NCI-H1417 (cell line): Measurements from ENCODE around the gene MT3.
"Not testable (repeated sequence)": the region's sequence is repeated elsewhere in the genome, so short reads cannot be mapped to it uniquely, and the experiment has no call there.

Experiments used
- DNase-seq, 3 experiments: peaks; one replicate each; lab custom pipeline; 2025; lab: John Stamatoyannopoulos, UW

The MT3 gene

DNA sequence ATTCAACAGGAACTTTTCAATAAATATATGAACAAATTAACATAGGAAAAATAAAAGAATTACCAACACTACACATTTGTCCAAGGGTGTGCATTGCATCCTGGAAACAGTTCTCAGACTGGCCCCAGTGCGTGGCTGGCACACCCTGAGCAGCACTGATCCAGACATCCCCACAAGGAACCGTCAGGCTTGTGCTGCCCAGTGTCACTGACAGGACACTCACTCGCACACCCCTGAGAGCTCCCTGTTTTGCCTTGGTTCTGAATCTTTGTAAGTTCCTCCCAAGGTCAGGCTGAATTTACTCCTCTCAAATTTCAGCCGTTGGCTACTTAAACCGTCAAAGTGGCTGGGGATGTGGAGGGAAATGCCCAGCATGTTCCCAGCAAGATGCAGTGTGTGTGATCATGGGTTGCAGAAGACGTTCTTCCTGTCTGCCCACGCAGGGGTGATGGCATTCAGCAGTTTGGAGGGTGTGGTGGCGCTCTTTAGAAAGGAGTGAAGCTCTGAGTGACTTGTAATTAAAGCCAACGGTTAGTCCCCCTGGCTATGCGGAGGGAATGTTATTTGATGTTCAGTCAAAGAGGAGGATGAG, 20.8 kb downstream of the MT3 start:
- DNase-seq = peak in 2 of 3 experiments; percentile 17 to 25

DNA sequence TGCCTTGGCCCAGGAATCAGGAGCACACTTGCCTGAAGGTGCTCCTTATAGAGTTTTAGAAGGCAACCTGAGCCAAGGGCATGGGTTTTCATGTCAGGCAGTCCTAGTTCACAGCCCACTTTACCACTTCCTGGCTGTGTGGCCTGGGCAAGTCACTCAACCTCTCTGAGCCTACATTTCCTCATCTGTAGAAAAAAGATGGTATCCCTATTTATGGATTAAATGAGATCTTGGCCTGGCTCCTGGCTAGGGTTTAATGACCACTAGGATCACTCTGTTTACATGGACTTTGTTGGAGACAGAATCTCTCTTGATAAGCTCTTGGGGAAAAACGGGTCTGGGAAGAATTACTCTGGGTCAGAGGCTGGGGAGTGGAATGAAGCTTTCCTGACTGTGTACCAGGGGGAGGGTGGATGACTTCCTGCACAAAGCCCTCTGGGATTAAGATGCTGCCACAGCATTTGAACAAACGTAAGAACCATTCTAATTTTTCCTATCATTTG, 21.3 kb downstream of the MT3 start:
- no peak for DNase-seq

DNA sequence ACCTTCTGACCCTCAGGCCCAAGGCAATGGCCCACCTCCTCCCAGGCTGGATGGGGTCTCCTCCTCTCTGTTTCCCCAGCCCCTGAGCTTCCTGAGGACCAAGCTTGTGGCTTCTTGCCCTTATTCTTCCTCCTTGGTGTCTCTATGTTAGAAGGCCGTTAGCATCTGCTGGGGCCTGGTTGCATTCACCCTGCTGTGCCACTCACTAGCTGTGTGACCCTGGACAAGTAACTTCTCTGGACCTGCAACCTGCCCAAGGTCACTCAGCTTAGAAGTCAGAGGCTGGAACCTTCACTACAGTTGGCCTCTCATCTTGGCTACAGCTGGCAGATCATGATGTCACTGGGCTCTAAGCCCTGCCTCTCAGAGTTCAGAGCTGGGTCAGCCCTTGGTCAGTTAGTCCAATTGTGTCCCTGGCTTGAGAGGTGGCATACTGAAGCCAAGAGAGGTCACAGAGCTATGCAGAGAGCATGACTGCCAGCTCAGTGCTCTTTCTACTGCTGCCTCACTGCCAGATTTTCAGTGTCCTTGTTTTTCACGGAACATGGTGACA, 22.0 kb downstream of the MT3 start:
- DNase-seq = no peak

DNA sequence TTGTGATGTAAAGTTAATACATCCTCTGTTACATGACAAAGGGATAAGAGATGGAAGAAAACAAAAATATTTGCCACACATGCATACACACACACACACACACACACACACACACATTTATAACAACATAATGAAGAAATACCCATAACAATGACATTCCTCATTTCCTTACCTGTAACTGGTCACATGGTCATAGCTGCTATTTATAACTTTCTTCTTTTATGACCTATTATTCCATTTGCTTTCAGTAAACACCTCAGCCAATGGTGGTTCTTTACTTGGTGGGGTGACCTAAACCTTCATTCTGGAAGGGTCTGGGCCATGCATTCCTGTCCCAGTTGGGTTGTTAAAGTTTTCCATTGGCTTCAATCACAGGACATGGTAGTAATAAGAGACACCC, 24.4 kb downstream of the MT3 start:
- no peak for DNase-seq

DNA sequence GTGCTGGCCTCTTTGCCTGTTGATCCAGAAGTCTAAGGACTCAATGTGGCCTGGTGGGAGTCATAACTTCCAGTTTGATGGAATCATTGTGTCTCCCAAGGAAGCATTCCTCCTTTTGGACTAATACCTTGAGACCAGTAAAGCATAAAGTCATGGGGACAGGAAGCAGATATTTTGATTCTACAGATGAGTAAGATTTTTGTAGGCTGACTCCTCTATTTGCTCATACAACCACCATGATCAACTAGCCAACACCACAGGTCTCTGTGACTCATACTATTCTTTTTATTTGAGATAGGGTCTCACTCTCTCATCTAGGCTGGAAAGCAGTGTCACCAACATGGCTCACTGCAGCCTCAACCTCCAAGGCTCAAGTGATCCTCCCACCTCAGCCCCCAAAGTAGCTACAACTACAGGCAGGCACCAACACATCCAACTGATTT, 25.2 kb downstream of the MT3 start:
- DNase-seq = no peak

DNA sequence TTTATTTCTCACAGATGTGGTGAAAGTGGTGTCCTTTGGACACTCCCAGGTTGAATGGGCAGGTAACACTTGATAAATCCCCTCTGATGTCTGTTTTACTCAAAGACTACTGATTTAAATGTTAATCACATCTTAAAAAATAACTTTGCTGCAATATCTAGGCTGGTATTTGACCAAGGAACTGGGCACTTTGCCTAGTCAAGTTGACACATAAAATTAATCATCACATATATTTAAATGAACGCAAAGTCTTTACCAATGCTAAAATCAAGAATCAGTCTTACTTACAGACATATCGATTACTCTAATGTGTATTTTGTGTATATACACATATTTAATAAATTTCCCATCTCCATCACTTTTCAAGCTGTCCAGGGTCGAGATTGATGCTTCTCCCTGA, 26.0 kb downstream of the MT3 start:
- no peak for DNase-seq

DNA sequence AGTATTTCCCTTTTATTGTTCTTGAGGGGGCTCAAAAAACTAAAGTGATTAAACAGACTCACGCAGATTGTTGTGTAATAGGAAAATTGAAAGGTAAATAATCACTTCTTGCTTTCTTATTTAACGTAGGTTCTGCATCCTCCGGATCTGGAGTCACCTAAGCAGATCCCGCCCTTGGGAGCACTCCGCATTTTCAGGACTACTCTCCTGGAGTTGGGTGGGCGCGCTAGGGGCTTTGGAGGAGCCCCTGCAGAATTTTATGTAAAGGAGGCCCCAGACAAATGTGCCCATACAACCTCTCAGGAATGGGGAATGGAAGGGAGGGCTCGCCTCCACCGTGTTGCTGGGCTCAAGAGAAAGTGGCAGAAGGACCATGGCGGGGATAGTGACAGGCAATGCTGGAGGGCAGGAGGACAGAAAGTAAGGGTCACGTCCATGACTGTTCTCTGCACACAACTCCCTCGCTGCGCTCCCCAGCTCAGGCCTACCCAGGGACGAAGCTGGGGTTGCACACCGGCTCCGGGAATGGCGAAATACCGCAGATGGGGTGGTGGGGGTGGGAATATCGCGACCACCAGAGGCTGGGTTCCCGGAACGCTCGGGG, 27.4 kb downstream of the MT3 start:
- DNase-seq = no peak

DNA sequence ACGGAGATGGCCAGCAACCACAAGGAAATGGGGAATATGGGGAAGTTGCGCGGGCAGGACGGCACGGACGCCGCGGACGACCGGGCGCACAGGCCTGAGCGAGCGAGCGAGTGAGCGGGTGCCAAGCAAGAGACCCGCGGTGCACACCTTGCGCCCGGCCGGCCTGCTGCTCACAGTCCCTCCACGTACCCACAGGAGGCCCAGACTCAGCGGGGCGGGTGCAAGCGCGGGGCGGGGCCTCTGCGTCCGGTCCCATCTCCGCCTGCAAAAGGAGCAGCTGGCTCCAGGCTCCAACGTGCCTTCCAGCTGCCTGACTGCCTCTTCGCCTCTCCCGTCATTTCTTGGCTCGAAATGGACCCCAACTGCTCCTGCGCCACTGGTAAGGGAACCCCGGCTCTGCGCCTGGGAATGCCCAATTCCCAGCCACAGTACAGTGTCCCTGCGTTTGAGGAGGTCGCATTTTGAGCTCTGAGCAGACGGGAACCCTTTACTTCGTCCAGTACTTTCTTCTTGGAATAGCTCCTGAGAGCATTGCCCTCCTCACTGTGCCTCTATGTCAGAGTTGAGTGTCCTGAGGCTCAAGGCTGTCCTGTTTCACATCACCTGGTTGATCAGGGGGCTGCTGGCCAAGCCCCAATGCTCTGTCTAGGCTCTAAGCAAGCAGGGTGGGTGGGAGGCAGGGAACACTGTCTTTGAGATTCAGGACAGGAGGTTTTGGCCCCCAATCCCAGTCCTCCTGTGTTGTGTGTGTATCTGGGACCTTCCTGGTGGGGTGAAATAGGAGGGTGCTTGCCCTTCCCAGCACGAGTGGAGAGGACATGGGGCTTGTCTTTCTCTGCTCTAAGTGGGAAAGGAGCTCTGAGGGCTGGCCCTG, 28.1 kb downstream of the MT3 start:
- no peak for DNase-seq

DNA sequence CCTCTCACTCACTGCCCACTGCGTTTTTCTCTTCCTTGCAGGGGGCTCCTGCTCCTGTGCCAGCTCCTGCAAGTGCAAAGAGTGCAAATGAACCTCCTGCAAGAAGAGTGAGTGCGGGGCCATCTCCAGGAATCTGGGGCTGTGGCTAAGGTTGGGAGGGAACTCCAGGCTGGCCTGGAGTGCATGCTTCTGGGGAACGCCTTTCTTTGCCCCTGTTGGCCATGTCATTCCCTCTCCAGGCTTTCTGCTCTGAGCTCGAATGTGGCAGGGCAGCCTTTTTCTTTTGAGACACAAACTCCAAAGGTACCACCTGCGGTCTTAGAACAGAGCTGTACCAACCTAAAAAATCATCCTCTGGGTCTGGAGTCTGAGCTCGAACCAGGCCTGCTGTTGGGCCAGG, 28.8 kb downstream of the MT3 start:
- DNase-seq = no peak

DNA sequence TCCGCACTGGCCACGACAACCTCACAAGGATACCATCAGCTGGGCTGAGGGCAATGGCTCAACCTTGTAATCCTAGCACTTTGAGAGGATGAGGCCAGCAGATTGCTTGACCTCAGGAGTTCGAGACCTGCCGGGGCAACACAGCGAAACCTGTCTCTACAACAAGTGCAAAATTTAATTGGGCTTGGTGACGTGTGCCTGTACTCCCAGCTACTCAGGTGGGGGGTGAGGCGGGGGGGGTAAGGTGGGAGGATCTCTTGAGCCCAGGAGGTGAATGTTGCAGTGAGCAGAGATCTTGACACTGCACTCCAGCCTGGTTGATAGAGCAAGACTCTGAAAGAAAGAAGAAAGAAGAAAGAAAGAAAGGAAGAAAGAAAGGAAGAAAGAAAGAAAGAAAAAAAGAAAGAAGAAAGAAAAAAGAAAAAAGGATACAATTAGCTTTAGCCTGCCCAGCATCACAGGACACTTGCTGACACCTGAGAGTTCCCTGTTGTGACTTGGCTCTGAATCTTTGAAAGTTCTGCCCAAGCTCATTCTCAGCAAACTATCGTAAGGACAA, 31.1 kb downstream of the MT3 start:
- no peak for DNase-seq

DNA sequence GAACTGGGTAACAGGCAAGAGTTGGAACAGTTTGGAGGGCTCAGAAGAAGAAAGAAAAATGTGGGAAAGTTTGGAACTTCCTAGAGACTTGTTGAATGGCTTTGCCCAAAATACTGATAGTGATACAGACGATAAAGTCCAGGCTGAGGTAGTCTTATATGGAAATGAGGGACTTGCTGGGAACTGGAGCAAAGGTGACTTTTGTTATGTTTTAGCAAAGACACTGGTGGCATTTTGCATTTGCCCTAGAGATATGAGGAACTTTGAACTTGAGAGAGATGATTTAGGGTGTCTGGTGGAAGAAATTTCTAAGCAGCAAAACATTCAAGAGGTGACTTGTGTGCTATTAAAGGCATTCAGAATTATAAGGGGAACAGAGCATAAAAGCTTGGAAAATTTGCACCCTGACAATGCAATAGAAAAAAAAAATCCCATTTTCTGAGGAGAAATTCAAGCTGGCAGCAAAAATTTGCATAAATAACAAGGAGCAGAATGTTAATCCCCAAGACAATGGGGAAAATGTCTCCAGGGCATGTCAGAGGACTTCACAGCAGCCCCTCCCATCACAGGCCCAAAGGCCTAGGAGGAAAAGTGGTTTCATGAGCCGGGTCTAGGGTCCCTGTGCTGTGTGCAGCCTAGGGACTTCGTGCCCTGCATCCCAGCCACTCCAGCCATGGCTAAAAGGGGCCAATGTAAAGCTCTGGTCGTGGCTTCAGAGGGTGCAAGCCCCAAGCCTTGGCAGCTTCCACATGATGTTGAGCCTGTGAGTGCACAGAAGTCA, 32.5 kb downstream of the MT3 start:
- not testable (repeated sequence) for DNase-seq

DNA sequence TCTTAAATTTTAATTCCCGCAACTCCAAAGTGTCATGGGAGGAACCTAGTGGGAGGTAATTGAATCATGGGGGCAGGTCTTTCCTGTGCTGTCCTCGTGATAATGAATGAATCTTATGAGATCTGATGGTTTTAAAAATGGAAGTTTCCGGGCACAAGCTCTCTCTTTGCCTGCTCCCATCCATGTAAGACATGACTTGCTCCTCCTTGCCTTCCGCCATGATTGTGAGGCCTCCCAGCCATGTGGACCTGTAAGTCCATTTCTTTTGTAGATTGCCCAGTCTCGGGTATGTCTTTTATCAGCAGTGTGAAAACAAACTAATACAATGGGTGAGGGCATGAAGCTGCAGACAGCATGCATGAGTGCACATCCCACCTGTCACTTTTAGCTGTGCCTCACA, 33.9 kb downstream of the MT3 start:
- not testable (repeated sequence) for DNase-seq

DNA sequence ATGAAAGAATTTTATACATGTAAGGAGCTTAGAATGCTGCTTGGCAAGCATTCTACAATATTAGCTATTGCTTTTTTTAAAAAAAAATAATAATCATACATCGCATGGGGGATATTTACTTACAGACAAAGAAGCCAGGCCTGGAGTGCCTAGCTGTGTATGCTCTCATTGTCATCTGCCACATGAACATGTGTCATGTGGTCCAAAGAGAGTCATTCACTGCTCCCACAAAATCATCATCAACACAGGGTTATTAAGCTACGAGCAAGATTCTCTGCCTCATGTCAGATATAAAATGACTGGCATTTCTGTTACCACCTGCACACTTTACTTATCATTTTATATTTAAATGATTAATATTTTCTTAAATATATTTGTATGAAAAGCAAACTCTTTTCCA, 34.3 kb downstream of the MT3 start:
- no peak for DNase-seq

DNA sequence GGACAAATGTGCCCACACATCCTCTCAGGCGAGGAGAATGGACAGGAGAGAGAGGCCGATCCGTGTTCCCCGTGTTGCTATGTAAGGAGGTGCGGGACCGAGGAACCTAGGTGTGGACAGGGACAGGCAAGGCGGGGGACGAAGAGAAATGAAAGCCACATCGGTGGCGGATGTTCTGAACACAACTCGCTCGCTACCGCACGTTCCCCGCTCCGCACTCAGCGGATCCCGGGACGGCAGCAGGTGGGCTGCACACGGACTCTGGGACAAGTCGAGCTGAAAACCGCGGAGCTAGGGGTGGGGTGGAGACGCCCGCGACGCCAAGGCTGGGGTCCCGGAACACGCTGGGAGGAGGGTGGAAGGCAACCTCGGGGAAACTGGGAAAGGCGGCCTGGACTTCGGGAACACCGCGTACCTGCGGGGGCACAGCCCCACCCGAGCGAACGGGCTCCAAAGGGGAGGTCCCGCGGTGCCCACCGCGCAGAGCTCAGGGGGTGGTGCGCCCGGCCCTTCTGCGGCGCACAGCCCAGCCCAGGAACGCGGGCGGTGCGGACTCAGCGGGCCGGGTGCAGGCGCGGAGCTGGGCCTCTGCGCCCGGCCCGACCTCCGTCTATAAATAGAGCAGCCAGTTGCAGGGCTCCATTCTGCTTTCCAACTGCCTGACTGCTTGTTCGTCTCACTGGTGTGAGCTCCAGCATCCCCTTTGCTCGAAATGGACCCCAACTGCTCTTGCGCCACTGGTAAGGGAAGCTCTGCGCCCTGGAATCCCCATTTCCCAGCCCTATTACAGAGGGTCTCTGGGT, 36.0 kb downstream of the MT3 start, which contains the start of gene MT1E:
Gene MT1E, plus strand, starts transcription at position 642 of the 803 bp plus-strand sequence. Its CDS starts 71 bp downstream, at position 713.
- DNase-seq = peak in 1 of 3 experiments; percentile 26

DNA sequence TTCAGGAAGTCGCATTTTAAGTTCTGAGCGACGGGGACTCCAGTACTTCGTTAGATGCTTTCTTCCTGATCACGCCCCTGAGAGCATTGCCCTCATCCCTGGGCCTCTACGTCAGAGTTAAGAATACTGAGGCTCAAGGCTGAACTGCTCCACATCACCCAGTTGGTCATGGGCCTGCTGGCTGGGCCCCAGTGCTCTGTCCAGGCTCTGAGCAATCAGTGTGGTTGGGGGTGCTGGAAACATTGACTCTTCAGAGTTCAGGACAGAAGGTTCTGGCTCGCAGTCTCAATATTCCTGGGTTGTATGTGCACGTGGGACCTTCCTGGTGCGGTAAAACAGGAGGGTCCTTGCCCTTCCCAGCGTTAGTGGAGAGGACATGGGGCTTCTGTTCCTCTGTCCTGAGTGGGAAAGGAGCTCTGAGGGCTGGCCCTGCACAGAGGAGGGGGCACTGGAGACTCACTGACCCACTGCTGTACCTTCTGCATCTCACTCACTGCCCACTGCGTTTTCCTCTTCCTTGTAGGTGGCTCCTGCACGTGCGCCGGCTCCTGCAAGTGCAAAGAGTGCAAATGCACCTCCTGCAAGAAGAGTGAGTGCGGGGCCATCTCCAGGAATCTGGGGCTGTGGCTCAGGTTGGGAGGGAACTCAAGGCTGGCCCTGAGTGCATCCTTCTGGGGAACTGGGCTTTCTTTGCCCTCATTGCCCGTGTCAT, 36.8 kb downstream of the MT3 start:
- no peak for DNase-seq

DNA sequence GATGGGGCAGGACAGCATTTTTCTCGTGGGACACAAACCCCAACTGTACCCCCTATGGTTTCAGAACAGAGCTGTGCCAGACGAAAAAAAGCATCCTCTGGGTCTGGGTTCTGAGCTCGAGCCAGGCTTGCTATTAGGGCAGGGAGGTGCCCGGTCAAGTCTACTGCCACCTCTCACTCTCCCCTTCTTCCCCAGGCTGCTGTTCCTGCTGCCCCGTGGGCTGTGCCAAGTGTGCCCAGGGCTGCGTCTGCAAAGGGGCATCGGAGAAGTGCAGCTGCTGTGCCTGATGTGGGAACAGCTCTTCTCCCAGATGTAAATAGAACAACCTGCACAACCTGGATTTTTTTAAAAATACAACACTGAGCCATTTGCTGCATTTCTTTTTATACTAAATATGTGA, 37.4 kb downstream of the MT3 start:
- DNase-seq = no peak

DNA sequence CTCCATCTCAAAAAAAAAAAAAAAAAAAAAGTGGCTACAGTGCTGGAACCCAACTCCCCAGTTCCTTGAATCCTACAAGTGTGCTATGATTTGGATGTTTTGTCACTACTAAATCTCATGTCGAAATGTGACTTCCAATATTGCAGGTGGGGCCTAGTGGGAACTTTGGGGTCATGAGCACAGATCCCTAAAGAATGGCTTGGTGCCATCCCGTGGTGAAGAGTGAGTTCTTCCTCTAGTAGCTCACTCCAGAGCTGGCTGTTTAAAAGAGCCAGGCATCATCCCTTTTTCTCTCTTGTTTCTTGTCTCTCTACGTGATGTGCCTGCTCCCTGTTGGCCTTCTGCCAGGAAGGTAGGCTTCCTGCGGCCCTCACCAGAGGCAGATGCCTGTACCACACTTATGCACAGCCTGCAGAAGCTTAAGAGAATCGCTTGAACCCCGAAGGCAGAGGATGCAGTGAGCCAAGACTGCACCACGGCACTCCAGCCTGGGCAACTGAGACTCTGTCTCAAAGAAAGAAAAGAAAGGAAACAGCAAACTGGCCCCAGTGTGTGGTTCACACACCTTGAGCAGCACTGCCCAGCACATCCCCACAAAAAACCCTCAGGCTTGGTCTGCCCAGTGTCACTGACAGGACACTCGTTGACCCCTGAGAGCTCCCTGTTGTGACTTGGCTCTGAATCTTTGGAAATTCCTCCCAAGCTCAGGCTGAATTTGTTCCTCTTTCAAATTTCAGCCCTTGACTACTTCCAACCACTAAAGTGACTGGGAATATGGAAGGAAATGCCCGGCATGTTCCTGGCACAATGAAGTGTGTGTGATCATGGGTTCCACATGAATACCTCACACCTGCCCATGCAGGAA, 39.4 kb downstream of the MT3 start:
- peak in 1 of 3 experiments; percentile 3 for DNase-seq

DNA sequence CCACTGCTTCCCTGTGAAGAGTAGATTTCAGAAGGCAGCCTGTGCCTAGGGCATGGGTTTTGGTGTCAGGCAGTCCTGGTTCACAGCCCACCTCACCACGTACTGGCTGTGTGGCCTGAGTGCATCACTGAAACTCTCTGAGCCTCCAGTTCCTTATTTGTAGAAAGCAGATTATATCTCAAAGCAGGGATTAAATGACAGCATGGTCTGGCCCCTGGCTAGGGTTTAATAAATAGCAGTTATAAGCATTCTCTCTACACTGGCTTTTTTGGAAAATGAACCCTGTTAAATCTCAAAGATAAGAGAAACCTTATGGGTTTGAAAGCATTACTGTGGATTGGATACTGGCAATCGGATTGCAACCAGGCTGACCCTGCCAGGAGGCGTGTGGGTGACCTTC, 40.2 kb downstream of the MT3 start:
- DNase-seq = no peak

DNA sequence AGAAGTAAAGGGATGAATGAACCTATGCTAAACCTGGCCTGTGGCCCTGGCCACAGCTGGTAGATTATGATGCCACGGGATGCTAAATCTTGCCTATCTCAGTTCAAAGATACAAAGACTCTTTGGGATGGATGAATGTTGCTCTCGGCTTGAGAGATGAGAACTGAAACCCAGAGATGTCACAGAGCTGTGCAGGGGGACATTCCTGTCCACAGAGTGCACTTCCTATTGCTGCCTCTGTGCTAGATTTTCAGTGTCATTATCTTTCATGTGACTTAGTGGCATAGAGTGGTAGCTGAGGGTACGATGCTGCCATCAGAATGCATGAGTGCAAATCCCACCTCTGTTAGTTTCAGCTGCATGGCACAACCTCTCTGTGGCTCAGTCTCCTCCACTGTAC, 40.8 kb downstream of the MT3 start:
- no peak for DNase-seq
